HFF-Myc (cell line): ENCODE measurements around the gene HDGFL3.
"Not testable (repeated sequence)": the region's sequence is repeated elsewhere in the genome, so short reads cannot be mapped to it uniquely, and the experiment has no call there.

Experiments used
- DNase-seq: peaks from one replicate; pipeline ENCODE4 v3.0.0-alpha.2; 2011; ENCODE audit warnings: low read depth; ENCODE audit errors: extremely low read depth
- H3K4me3 ChIP-seq: replicated peaks from 2 replicates; pipeline ENCODE4 v1.5.1; 2011; ENCODE audit warnings: low read depth, mild to moderate bottlenecking, control low read depth, low read length
- TF ChIP-seq, protein P1 (sequence below): IDR thresholded peaks from 2 replicates; pipeline ENCODE4 v1.5.1; 2012; ENCODE audit warnings: mild to moderate bottlenecking, low read depth, low read length, control low read depth; ENCODE audit errors: missing control alignments

HDGFL3 gene

DNA sequence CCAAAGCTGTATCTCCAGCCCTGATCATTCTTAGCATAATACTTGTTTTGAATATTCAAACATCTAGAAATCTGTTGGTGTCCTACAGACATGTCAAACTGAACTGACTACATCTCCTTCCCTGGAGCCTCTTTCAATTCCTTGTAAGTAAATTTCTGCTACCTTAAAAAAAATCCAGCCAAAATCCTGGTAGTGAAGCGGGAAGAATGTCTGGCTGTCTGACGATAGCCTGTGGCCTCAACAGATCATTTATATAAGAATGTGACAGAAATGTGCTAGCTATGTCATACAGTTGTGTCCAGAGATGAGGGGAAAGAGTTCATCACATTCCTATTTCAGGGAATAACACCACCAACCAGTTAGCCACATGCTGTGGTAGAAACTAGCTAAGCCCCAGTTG lies 118.7 kb downstream of the HDGFL3 start:
- no peak for DNase-seq
- TF ChIP-seq, protein P1, sequence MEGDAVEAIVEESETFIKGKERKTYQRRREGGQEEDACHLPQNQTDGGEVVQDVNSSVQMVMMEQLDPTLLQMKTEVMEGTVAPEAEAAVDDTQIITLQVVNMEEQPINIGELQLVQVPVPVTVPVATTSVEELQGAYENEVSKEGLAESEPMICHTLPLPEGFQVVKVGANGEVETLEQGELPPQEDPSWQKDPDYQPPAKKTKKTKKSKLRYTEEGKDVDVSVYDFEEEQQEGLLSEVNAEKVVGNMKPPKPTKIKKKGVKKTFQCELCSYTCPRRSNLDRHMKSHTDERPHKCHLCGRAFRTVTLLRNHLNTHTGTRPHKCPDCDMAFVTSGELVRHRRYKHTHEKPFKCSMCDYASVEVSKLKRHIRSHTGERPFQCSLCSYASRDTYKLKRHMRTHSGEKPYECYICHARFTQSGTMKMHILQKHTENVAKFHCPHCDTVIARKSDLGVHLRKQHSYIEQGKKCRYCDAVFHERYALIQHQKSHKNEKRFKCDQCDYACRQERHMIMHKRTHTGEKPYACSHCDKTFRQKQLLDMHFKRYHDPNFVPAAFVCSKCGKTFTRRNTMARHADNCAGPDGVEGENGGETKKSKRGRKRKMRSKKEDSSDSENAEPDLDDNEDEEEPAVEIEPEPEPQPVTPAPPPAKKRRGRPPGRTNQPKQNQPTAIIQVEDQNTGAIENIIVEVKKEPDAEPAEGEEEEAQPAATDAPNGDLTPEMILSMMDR: no peak
- H3K4me3 ChIP-seq: no peak overlapping the region

DNA sequence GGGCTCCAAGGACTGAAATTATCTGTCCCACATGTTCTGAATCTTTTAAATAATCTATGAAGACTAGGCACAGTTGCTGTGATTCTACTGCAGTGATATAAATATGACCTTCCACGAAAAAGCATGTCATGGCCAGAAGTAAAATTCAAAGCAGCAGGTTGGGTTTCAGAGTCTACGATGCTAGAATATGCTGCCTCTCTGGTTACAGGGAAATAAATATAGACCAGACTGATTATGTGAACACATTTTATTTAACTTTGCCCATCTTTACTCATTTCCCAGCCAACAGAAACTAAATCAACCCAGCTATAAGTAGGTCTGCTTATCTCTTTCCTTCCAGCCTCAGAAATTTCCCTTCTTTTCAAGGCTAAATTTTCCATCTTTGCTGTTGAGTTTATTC lies 120.0 kb downstream of the HDGFL3 start:
- H3K4me3 ChIP-seq: no peak overlapping the region
- DNase-seq: no peak
- TF ChIP-seq, protein P1: no peak

DNA sequence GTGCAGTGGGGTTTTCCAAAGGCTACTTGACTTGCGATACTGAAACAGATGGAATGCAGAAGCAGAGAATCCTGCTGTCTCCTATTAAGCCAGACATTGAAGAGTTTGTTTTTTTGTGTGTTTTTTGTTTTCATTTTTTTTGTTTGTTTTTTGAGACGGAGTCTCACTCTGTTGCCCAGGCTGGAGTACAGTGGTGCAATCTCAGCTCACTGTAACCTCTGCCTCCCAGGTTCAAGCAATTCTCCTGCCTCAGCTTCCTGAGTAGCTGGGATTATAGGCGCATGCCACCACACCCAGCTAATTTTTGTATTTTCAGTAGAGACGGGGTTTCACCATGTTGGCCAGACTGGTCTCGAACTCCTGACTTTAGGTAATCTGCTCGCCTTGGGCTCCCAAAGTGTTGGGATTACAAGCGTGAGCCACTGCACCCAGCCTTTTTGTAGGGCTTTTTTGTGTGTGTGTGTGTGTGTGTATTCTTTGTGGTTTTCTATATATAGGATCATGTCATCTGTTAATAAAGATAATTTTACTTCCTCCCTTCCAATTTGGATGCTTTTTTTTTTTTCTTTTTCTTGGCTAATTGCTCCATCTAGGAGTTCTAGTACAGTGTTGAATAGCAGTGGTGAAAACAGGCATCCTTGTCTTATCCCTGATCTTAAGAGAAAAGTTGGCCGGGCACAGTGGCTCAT lies 121.6 kb downstream of the HDGFL3 start:
- not testable (repeated sequence) for DNase-seq, H3K4me3 ChIP-seq

DNA sequence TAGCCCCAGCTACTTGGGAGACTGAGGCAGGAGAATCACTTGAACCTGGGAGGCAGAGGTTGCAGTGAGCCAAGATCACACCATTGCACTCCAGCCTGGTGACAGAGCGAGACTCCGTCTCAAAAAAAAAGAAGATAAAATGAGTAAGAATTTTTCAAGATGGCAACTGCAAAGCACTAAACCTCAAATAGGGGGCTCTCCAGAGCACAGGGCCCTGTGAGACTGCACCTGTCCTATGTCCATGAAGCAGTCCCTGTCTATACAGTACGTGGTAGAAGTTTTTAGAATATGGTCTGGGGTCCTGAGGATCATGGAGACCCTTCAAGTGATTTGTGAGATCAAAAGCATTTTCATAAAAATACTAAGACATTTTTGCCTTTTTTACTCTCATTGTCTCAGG lies 122.2 kb downstream of the HDGFL3 start:
- H3K4me3 ChIP-seq, DNase-seq: not testable (repeated sequence)

DNA sequence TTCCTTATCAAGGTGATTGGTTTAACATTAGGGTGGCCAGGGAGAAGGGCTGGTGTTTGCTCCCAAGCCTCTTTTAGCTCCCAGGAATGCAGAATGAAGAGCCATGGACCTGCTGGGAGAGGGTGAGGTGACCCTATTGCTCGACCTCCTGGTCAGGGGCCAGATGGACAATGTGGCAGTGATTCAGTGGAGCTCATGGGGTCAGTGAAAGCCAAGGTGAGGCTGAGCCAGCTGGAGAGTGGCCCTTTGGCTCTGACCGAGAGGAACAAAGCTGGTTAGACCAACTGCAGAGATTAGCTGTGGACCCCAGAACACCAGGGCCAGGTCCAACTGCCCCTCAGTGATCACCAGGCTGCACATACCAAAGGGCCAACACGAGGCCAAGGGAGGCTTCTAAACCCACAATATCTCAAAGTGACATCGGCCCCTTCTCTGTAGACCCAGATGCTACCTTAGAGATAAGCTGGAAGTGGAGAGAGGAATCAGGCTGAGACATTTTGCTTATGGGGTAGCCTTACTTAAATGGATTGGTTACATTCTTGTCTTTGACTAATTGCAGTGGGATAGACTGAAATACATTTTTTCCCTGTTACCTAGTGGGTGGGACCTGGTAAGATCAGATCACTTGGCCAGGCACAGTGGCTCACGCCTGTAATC lies 124.8 kb downstream of the HDGFL3 start:
- TF ChIP-seq, protein P1: no peak
- no peak for DNase-seq
- H3K4me3 ChIP-seq: no peak overlapping the region

DNA sequence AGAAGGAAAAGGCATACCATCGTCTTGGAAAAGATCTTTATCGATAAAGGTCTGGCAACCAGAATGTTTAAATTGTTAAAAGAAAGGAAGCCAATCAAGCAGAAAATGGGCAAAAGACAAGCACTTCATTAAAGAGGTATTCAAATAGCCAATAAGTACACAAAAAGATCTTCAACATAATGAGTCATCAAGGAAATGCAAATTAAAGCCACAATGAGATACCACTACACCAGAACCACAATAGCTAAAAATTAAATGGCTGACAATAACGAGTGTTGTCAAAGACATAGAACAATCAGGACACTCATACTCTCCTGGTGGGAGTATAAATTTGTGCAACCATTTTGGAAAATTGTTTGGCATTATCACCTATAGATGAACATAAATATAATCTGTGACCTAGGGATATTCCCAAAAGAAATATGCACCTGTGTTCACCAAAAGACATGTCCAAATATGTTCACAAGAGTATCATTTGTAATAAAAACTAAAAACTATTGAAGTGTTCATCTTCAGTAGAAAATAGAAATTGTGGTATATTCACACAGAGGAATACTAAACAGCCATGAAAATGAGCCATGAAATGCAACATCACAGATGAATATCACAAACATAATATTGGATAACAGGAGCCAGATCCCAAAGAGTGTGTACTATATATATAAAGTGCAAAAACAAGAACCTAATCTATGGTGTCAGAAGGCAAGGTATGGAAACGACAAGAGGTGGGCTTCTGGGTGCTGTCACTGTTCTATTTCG lies 126.2 kb downstream of the HDGFL3 start:
- TF ChIP-seq, protein P1: no peak
- no peak for DNase-seq

DNA sequence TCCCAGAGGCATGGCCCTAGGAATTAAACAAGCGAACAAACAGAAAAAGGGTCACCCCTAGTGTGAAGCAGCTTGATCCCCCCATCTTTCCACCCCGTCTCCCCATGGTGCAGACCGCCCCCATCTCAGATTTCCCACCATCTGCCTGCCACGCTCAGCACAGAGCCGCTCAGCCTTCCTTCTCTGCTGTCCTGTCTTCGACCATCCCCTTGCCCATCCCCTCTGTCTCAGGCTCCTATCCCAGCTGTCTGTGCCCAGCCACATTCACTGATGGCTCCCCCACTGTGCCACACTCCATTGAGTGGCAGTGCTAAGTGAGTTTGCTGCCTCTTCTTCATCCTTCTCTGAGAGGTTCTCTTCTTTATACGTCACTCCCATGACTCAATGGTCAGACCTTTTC lies 128.9 kb downstream of the HDGFL3 start:
- H3K4me3 ChIP-seq: no peak overlapping the region
- TF ChIP-seq, protein P1: no peak
- DNase-seq: no peak

More for the DNA sequence above, 126.2 kb downstream of the HDGFL3 start:
- H3K4me3 ChIP-seq: no peak overlapping the region
